T follicular helper cell (primary cell): ENCODE data around the gene PLEKHH3.

Experiments used
- DNase-seq: peaks from one replicate; pipeline ENCODE4 v3.0.0-alpha.2; 2020; ENCODE audit warnings: low read depth

The PLEKHH3 gene

DNA sequence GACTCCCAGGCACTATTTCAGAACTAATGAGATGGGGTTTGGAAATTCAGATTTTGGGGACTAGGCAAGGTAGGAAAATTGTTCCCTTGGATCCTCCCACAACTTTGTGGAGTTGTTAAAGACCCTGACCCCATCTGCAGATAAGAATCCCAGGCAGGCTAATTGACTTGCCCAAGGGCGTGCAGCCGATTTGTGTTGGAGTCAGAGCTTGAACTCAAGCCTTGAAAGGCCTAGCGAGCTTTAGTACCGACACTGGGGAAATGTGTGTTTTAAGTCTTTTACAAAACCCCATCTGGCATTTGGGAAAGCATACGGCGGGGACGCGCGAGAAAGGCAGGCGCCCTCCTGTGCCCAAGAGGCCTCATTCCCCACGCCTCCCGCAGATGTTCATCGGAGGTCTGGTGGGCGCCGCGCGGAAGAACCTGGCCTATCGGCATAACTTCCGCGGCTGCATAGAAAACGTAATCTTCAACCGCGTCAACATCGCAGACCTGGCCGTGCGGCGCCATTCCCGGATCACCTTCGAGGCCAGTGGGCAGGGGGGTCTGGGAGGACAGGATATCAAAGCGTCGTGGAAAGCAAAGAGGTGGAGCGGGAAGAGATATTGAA, 9.8 kb upstream of the PLEKHH3 start:
- no peak for DNase-seq

- no peak for DNase-seq
These were observed 9.0 kb upstream of the PLEKHH3 start for GRCh38 chr17:42685831-42686230.

GRCh38 chr17:42684929-42685556, 8.2 kb upstream of the PLEKHH3 start:
- no peak for DNase-seq

GRCh38 chr17:42683407-42684034, 6.7 kb upstream of the PLEKHH3 start:
- no peak for DNase-seq

DNA sequence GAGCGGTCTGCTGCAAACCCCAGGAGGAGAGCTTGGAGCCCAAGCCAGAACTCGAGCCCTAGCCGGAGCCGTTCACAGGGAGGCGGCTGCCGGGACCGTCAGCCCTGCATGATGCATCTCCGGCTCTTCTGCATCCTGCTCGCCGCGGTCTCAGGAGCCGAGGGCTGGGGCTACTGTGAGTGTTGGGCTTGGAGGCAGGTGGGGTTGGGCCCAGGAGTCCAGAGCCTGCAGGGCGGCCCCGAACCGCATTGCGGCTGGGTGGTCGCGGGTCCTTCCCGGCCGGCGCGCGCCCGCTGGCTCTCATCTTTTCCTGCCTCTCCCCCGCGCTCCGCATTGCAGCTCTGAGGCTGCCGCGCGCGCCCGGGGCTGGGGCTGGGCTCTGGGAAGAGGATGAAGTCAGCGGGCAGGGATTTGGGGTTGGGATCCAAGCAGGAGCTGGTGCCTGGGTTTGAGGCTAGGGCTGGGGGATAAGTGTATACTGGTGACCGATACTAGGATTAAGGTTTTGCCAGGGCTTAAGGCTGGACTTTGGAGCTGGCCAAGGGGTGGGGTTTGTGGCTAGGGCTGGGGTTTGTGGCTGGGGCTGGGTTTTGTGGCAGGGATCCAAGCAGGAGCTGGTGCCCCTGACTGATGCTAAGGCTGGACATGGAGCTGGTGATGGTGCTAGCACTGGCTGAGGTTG, 6.1 kb upstream of the PLEKHH3 start:
- no peak for DNase-seq

DNA sequence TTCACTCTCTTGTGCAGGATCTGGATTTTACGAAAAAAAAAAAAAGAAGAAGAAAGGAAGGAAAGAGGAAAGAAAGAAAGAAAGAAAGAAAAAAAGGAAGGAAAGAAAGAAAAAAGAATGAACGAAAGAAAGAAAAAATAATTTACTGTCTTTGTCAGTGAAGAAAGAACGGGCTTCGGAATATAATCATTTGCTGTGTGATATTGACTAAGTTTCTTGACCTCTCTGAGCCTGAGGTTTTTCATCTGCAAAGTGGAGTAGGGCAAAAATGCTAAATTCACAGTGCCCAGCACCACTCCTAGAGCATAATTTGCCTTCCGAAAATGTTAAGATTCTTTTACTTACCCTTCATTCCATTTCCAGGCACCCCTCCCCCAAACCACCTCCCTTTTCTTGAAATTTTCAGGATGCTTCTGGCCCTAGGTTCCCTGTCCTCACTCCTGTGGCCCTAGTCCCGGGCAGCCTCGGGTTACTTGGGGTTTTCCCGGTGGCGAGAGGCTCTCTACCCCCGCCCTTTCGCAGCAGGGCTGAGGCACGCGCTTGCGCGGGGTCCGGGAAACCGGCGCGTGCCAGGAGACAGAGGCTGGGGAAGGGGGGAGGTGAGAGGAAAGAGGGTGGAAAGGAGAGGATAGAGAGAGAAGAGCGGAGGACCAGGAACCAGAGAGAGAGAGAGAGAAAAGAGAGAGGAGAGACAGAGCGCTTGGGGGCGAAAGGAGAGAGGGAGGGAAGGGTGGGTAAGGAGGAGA, 5.4 kb upstream of the PLEKHH3 start, which contains the start of gene CNTNAP1:
Gene CNTNAP1, plus strand, starts transcription at position 556 of the 746 bp plus-strand sequence. CDS start 299 bp downstream, outside the sequence.
- no peak for DNase-seq

DNA sequence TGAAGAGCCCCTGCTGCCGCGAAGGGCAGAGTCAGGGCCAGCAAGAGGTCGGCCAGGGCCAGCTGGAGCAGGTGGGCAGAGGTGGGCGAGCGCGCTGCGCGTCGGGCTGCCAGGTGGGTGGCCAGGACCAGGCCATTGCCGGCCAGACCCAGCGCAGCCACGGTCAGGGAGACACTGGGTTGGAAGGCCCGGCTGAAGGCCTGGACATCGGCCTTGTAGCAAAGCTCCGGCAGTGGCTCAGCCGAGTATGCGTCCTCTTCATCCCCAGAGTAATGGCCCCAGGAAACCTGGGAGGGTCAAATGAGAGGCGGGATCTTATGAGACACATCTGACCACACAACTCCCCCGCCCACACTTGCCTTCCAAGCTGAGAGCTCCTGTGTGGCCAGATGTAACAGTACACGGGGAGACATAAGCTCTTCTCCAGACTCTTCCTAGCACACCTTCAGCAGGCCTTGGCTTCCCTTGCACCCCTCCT, 3.6 kb upstream of the PLEKHH3 start:
- DNase-seq: no peak

DNA sequence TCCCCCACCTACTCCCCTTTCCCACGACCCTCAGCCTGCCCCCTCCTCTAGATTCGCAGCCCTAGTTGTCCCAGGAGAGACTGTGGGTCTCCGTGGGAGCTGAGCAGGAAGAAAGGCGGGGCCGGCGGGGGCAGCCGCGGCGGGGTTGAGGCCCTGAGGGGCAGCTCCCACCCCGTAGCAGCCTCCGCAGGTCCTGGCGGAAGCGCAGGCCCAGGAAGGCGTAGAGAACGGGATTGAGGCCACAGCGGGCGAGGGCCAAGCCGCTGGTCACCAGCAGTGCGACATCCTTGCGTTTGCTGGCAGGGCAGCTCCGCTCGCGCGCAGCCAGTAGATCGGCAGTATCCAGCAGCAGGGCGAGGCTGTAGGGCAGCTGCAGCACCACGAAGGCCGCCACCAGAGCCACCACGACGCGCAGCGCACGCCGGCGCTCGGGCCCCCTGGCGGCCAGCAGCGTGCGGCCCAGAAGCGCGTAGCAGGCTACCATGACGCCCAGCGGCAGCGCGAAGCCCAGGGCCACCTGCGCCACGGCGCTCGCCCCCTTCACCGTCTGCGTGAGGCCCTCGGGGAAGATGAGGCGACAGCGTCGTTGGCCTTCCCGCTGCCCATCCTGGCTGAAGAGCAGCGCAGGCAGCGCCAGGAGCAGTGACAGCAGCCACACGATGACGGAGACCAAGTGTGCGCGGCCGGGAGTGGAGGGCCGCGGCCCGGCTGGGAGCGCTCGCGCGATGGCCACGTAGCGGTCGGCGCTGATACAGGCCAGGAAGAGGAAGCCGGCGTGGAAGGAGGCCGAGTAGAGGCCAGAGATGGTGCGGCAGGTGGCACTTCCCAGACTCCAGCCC, 2.9 kb upstream of the PLEKHH3 start:
- peak; percentile 57 for DNase-seq

DNA sequence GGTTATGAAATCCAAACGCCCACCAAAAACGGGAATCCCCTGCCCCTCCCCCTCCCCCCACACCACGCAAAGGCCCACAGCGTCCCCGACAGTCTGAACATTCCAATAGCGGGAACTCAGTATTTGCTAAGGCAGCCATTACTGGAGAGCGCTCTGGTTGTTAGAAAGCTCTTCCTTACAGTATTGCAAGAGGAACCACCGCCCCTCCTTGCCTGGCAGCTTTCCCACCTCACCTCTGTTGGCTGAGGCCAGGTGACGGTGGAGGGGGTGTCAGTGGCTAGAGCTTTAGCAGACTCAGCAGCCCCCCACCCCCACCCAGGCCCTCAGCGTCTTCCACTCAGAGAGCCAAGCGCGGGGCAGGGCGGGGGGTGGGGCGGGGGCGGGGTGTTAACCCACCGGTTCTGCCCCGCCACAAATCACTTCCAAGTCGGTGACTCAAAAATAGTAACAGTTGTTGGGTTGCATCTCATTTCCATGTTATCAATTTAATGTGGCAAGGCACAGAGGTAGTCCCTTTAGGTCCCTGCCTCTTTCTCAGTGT, 2.2 kb upstream of the PLEKHH3 start:
- no peak for DNase-seq

GRCh38 chr17:42677921-42678781, 1.4 kb upstream of the PLEKHH3 start:
- peak; percentile 61 for DNase-seq

GRCh38 chr17:42677012-42677857, 441 bp upstream of the PLEKHH3 start:
- peak; percentile 98 for DNase-seq

GRCh38 chr17:42675965-42676423, 800 bp downstream of the PLEKHH3 start:
- DNase-seq: no peak

GRCh38 chr17:42675348-42675964, 1.3 kb downstream of the PLEKHH3 start:
- no peak for DNase-seq

DNA sequence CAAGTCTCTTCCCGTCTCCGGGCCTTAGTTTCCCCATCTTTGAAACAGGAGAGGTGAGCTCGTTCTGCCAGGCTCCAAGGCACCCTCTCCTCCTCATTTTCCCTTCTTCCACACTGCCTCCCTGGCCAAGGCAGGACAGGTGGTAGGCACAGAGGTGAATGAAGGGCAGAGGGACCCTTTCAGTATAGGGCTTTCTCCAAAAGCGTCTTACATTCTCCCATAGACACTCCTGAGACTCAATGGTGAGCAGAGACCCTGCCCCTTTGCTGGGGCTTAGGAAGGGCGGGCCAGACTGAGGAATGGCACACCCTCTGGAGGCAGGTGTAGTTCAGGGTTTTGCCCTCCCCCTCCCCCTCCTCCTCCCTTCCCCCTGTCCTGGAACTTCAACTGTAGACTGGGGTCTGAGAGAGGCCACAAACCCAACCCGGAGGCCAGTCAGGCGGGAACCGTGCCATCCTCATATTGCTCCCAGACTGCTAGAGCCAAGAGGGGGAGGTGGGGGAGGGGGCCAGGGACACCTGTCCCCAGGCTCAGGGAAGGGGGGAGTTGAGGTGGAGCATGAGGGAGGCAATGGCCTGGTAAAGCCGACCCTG, 1.9 kb downstream of the PLEKHH3 start:
- DNase-seq: no peak

- DNase-seq: no peak
These were observed 2.7 kb downstream of the PLEKHH3 start for GRCh38 chr17:42673885-42674754.

DNA sequence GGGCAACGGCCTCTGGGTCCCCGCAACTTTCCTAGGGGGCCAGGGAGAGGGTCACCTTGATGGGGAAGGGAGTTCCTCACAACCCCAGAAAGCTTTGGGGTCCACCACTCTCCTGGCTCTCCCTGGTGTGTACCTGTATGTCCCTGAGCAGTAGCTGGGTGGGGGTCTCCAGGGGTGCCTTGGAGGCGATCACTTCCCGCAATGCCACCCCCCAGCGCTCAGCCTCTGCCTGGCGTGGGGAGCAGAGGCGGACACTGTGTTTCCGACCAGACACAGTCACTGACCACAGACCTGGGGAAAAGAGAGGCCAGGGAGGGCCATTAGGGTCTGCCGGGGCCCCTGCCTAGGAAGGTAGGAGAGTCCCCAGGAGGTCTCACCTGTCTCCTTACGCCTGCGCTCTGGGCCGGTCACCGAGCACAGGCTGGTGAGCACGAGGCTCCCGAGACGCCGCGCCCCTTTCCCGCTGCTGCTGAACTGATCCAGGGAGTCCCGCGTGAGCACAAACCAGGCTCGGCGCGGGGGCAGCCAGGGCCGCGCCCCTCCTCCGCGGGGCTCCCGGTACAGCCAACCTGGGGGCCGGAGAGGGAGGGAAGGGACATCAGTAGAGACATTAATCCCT, 3.4 kb downstream of the PLEKHH3 start:
- DNase-seq: no peak
